ENCODE results near the gene BGLAP.
A peak's percentile ranks its signal among the peaks of the same experiment; 100 is the strongest.
"Not testable (repeated sequence)": the region's sequence is repeated elsewhere in the genome, so short reads cannot be mapped to it uniquely, and the experiment has no call there.

The BGLAP gene

DNA sequence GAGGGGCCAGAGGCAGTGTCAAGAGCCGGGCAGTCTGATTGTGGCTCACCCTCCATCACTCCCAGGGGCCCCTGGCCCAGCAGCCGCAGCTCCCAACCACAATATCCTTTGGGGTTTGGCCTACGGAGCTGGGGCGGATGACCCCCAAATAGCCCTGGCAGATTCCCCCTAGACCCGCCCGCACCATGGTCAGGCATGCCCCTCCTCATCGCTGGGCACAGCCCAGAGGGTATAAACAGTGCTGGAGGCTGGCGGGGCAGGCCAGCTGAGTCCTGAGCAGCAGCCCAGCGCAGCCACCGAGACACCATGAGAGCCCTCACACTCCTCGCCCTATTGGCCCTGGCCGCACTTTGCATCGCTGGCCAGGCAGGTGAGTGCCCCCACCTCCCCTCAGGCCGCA is at the start of gene BGLAP:
BGLAP (plus strand) TSS at position 259 of the 400 bp plus-strand sequence; CDS start at position 307, 48 bp downstream.
- DNase-seq (ENCODE audit: low read depth in 2 of 2, low spot score in 1 of 2), result no peak

GRCh38 chr1:156193208-156193487 is 48.8 kb upstream of the BGLAP start:
- DNase-seq (ENCODE audit: low read depth in 2 of 2, low spot score in 1 of 2), result no peak

- DNase-seq (ENCODE audit: low read depth in 2 of 2, low spot score in 1 of 2), result peak; percentile 90 to 93
These were observed 48.3 kb upstream of the BGLAP start, which contains the start of gene SLC25A44 for GRCh38 chr1:156193488-156194299. TSS of gene SLC25A44 (plus strand) at chr1:156194104. CDS start at chr1:156199848, 5,744 bp downstream.

- DNase-seq (ENCODE audit: low read depth in 2 of 2, low spot score in 1 of 2), result no peak
These were observed 47.7 kb upstream of the BGLAP start for GRCh38 chr1:156194300-156194652.

DNA sequence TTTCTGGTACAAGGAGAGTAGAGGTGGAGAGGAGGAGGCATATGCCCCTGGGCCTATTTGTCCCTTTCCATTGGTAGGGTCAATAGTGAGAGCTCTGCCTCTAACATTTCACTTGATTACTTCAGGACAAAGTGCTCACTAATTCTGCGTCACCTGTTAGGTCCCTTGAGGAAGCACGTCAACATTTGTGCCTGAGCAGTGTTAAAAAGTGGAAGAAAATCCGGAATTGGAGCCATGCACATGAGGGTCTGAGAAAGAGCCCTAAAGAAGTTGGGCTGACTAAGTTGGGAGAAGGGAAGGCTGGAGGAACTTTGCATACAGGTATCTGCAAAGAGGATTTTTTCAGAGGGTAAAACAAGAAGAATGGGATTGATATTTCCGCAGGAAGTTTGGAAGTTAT is 46.1 kb upstream of the BGLAP start:
- DNase-seq (ENCODE audit: low read depth in 2 of 2, low spot score in 1 of 2), result no peak

GRCh38 chr1:156196445-156196844 is 45.5 kb upstream of the BGLAP start:
- DNase-seq (ENCODE audit: low read depth in 2 of 2, low spot score in 1 of 2), result no peak

DNA sequence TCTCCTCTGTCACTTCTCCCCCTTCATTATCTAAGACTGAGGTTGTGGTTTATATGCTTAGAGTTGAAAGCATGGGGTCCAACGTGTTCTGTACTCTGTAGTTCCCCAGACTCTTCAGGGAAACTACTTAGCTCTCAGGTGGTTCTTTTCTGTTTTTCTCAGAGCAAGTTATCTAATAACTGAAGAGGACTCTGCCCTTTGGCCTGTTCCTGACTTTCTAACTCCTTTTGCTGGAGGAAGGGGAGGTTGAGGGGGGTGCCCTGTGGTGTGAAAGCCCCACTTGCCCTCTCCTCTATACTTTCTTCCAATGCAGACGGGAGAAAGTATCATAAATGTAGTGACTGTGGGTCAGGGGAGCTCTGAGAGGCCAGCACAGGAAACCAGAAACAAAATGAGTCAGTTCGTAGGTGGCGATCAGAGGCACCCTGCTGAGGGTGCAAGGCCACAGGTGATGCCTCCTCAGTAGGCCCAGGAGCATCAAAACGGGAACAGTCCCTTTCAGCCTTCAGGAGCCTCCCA is 43.1 kb upstream of the BGLAP start:
- no peak for DNase-seq (ENCODE audit: low read depth in 2 of 2, low spot score in 1 of 2)

DNA sequence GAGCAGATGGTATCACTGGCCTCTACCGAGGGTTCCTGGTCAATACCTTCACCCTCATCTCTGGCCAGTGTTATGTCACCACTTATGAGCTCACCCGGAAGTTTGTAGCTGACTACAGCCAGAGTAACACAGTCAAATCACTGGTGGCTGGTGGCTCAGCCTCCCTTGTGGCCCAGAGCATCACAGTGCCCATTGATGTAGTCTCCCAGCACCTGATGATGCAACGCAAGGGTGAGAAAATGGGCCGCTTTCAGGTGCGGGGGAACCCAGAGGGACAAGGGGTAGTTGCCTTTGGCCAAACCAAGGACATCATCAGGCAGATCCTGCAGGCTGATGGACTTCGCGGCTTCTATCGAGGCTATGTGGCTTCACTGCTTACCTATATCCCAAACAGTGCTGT is 41.9 kb upstream of the BGLAP start:
- DNase-seq (ENCODE audit: low read depth in 2 of 2, low spot score in 1 of 2), result no peak

DNA sequence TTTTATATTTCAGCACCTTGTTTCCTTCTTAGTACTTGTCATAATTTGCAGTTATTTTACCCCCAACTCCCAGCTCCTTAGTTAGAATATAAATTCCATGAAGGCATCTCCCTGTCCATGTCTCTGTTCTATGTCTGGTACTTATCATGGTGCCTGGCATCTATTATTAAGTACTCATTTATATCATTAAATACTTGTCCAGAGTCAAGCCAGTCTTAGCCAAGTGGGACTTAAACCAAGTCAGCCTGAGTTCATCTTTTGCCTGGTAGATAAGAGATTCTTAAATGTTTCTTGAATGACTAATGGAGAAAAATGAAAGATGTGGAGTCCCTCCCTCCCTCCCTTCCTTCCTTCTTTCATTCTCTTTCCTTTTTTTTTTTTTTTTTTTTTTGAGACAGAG is 38.7 kb upstream of the BGLAP start:
- no peak for DNase-seq (ENCODE audit: low read depth in 2 of 2, low spot score in 1 of 2)

DNA sequence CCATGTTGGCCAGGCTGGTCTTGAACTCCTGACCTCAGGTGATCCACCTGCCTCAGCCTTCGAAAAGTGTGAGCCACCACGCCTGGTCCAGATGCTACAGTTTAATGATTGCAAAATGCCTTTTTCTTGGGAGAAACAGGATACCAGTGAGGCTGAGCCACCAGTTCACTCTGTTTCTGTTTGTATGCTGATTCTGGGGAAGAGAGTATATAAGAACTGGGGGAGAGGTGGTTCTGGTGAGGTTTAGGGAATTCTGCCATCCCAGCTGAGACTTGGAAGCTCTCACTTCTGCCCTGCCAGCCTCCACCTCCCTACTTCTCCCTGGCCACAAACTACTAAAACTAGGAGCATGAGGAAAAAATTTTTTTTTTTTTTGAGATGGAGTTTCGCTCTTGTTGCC is 37.3 kb upstream of the BGLAP start:
- no peak for DNase-seq (ENCODE audit: low read depth in 2 of 2, low spot score in 1 of 2)

DNA sequence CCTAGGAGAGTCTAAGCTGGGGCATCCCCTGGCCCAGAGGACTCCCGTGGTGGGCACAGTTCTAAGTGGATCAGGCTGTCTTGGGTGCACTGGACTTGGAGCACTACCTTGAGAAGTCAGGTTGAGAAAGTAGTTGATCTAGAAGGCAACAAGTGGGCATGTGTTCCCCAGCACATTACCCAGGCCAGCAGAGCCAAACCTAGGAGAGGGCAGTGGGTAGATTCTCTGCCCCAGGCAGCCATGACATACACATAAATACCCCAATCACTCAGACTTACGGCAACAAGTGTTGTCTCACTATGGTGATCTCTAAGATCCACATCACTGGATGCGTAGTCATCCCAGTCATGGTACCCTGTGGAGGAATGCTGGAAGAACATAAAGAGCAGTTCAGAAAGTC is 30.7 kb upstream of the BGLAP start:
- no peak for DNase-seq (ENCODE audit: low read depth in 2 of 2, low spot score in 1 of 2)

- DNase-seq (ENCODE audit: low read depth in 2 of 2, low spot score in 1 of 2), result no peak
These were observed 29.9 kb upstream of the BGLAP start for GRCh38 chr1:156212130-156212529.

GRCh38 chr1:156212833-156213643 is 28.9 kb upstream of the BGLAP start, which contains the start of gene PMF1:
TSS of gene PMF1 (plus strand) at chr1:156213007. CDS start at chr1:156213016, 9 bp downstream.
- peak; percentile 89 to 93 for DNase-seq (ENCODE audit: low read depth in 2 of 2, low spot score in 1 of 2)

GRCh38 chr1:156213644-156213966 is 28.4 kb upstream of the BGLAP start:
- DNase-seq (ENCODE audit: low read depth in 2 of 2, low spot score in 1 of 2), result no peak

- DNase-seq (ENCODE audit: low read depth in 2 of 2, low spot score in 1 of 2), result no peak
These were observed 27.8 kb upstream of the BGLAP start for GRCh38 chr1:156214024-156214748.

DNA sequence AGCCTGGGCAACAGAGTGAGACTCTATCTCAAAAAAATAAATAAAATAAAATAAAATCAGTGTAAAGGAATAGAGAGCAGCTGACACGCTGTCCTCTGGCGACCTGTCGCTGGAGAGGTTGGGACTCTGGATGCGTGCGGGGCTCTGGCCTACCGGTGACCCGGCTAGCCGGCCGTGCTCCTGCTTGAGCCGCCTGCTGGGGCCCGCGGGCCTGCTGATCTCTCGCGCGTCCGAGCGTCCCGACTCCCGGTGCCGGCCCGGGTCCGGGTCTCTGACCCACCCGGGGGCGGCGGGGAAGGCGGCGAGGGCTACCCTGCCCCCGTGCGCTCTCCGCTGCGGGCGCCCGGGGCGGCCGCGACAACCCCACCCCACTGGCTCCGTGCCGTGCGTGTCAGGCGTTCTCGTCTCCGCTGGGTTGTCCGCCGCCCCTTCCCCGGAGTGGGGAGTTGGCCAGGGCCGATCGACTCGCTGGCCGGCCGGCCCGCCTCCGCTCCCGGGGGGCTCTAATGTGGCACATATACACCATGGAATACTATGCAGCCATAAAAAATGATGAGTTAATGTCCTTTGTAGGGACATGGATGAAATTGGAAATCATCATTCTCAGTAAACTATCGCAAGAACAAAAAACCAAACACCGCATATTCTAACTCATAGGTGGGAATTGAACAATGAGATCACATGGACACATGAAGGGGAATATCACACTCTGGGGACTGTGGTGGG is 25.5 kb upstream of the BGLAP start:
- not testable (repeated sequence) for DNase-seq (ENCODE audit: low read depth in 2 of 2, low spot score in 1 of 2)

DNA sequence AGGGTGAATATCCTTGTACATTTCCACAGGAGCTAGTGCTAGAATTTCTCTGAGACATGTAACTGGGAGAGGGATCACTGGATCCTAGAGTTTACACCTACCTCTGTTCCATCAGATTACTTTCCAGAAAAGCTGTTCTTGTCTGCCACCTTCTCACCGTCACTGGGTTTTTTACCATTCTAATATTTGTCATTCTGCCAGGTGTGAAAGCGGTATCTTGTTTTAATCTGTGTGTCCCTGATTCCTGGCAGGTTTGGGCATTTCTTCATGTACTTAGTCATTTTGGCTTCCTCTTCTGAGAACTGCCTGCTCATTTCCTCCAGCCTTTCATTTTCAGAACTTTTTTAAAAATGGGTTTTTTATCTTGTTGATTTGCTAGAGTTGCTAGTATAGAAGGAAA is 24.1 kb upstream of the BGLAP start:
- no peak for DNase-seq (ENCODE audit: low read depth in 2 of 2, low spot score in 1 of 2)

DNA sequence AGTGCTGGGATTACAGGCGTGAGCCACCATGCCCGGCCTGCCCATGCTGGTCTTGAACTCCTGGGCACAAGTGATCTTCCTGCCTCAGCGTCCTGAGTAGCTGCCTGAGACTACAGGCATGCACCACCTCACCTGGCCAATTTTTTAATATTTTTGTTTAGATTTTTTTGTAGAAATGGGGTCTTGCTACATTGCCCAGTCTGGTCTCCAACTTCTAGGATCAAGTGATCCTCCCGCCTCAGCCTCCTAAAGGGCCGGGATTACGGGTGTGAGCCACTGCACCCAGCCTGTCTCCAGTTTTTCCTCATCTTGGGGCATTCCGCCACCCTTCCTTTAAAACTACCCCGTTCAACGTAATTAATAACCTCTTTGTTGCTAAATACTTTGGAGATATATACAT is 21.8 kb upstream of the BGLAP start:
- DNase-seq (ENCODE audit: low read depth in 2 of 2, low spot score in 1 of 2), result no peak

GRCh38 chr1:156221986-156222692 is 19.8 kb upstream of the BGLAP start:
- no peak for DNase-seq (ENCODE audit: low read depth in 2 of 2, low spot score in 1 of 2)

GRCh38 chr1:156225677-156226014 is 16.3 kb upstream of the BGLAP start:
- no peak for DNase-seq (ENCODE audit: low read depth in 2 of 2, low spot score in 1 of 2)
